ENCODE results near the gene C1QTNF2.

DNA sequence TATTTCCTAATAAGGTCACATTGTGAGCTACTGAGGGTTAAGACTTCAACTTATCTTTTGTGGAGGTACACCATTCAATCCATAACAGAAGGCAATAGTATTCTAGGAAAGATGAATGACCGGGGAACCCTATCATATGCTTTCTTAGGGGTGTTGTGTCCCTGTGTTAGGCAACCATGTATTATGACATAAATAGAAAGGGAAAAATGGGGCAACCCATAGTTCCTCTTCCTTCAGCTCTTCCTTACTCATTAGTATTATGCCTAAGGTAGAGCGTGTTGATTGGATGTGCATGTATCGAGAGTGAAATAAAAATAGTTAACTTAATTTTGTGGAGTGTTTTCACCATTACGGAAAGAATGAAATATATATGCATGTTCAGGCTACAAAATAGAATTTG lies 52.0 kb downstream of the C1QTNF2 start:
- TF ChIP-seq EP300 (IDR thresholded peaks at IDR 0.05) (no peak), POLR2A (IDR thresholded peaks at IDR 0.05) (no peak)
- TF ChIP-seq, protein P1, sequence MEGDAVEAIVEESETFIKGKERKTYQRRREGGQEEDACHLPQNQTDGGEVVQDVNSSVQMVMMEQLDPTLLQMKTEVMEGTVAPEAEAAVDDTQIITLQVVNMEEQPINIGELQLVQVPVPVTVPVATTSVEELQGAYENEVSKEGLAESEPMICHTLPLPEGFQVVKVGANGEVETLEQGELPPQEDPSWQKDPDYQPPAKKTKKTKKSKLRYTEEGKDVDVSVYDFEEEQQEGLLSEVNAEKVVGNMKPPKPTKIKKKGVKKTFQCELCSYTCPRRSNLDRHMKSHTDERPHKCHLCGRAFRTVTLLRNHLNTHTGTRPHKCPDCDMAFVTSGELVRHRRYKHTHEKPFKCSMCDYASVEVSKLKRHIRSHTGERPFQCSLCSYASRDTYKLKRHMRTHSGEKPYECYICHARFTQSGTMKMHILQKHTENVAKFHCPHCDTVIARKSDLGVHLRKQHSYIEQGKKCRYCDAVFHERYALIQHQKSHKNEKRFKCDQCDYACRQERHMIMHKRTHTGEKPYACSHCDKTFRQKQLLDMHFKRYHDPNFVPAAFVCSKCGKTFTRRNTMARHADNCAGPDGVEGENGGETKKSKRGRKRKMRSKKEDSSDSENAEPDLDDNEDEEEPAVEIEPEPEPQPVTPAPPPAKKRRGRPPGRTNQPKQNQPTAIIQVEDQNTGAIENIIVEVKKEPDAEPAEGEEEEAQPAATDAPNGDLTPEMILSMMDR (IDR thresholded peaks at IDR 0.05): no peak
